Left colon (tissue), 2 donors: ENCODE results near the gene TXNRD2. TPM values are rescaled to one million over a fixed set of nuclear protein-coding genes. Genes with fewer than 3 reads are reported as not detected.
A peak's percentile ranks its signal among the peaks of the same experiment; 100 is the strongest.

Experiments
- ATAC-seq: fragments of 200-7000 bp; cut with Tn5 transposase; one replicate; pipeline ENCODE4 v1.9.1; 2020; ENCODE audit warnings: mild to moderate bottlenecking, moderate library complexity
- DNase-seq, 2 donors: peaks; one replicate each; pipeline ENCODE4 v3.0.0-alpha.2; 2020
- intact Hi-C, 2 donors: fragments of 100-400 bp; cut with DNase I in 1 of 2; cut with micrococcal nuclease in 1 of 2; formaldehyde crosslinking; loops; one replicate each; pipeline versions ENCODE4 v1.11.2 to v1.14.0; 2022; cut with DNase I, micrococcal nuclease
- total RNA-seq, 2 donors: library from RNA; stranded (reverse); fragmentation: NEBNext Ultra II Directional; extraction: Animal tissue kit (Norgen Biotek cat#: 25700); gene quantifications; one replicate each; pipeline ENCODE4 v1.2.1, GENCODE V29; 2021
- donor health status: DM: no; HTN: no; CAD: no.
- donor health status: DM: yes; HTN: yes; CAD: no.

The TXNRD2 gene
- total RNA-seq, 2 donors from 2014 or later, result 18.2 to 21.5 TPM

GRCh38 chr22:19970479-19971275 is 29.1 kb upstream of the TXNRD2 start:
- ATAC-seq (peak; percentile 69), DNase-seq (peak in 1 of 2 donors; percentile 75)
- intact Hi-C loops, result loop anchor here in 1 of 2 donors (5.0 kb wide), 1 partner anchor 37 kb away; no protein-coding TSS in a partner anchor

- intact Hi-C loops, result loop anchor here in 1 of 2 donors (5.0 kb wide), 1 partner anchor 37 kb away; no protein-coding TSS in a partner anchor
- DNase-seq (no peak), ATAC-seq (no peak)
Measured at GRCh38 chr22:19970031-19970478, 28.4 kb upstream of the TXNRD2 start.

- DNase-seq (no peak), ATAC-seq (no peak)
- intact Hi-C loops, result loop anchor here in 1 of 2 donors (10.0 kb wide), 1 partner anchor 45 kb away; the partner anchor contains the start of gene ARVCF
Measured at GRCh38 chr22:19969141-19969928, 27.7 kb upstream of the TXNRD2 start.

- ATAC-seq (no peak), DNase-seq (no peak)
- intact Hi-C loops, result loop anchor here in 1 of 2 donors (10.0 kb wide), 1 partner anchor 46 kb away; the partner anchor contains the start of gene ARVCF
Measured at GRCh38 chr22:19968450-19968891, 26.9 kb upstream of the TXNRD2 start.

GRCh38 chr22:19967850-19968449 is 26.3 kb upstream of the TXNRD2 start:
- DNase-seq (no peak), ATAC-seq (no peak)
- intact Hi-C loops, result loop anchor here in 1 of 2 donors (10.0 kb wide), 1 partner anchor 47 kb away; the partner anchor contains the start of gene ARVCF

GRCh38 chr22:19966908-19967750 is 25.5 kb upstream of the TXNRD2 start:
- no peak for DNase-seq
- intact Hi-C loops, result loop anchor here in 1 of 2 donors (10.0 kb wide), 1 partner anchor 48 kb away; the partner anchor contains the start of gene ARVCF
- no peak for ATAC-seq

- intact Hi-C loops, result loop anchor here in 1 of 2 donors (10.0 kb wide), 1 partner anchor 49 kb away; the partner anchor contains the start of gene ARVCF
- no peak for ATAC-seq
- no peak for DNase-seq
Measured at GRCh38 chr22:19965771-19966709, 24.4 kb upstream of the TXNRD2 start.

- intact Hi-C loops, result loop anchor here in 1 of 2 donors (10.0 kb wide), 1 partner anchor 50 kb away; the partner anchor contains the start of gene ARVCF
- ATAC-seq (no peak), DNase-seq (no peak)
Measured at GRCh38 chr22:19964701-19965386, 23.2 kb upstream of the TXNRD2 start.

GRCh38 chr22:19963863-19964642 is 22.4 kb upstream of the TXNRD2 start:
- DNase-seq, result no peak
- intact Hi-C loops, result loop anchor here in 1 of 2 donors (10.0 kb wide), 1 partner anchor 51 kb away; the partner anchor contains the start of gene ARVCF
- no peak for ATAC-seq

GRCh38 chr22:19962909-19963806 is 21.5 kb upstream of the TXNRD2 start:
- DNase-seq (peak; percentile 89 to 93), ATAC-seq (peak; percentile 86)
- intact Hi-C loops, result loop anchor here in 1 of 2 donors (10.0 kb wide), 1 partner anchor 52 kb away; the partner anchor contains the start of gene ARVCF

GRCh38 chr22:19962246-19962908 is 20.8 kb upstream of the TXNRD2 start:
- ATAC-seq, result peak; percentile 79
- peak; percentile 89 to 90 for DNase-seq
- intact Hi-C loops, result loop anchor here in 1 of 2 donors (10.0 kb wide), 1 partner anchor 52 kb away; the partner anchor contains the start of gene ARVCF

GRCh38 chr22:19961868-19962245 is 20.2 kb upstream of the TXNRD2 start:
- ATAC-seq, result no peak
- DNase-seq, result no peak
- intact Hi-C loops, result loop anchor here in 1 of 2 donors (10.0 kb wide), 1 partner anchor 53 kb away; the partner anchor contains the start of gene ARVCF

- intact Hi-C loops, result loop anchor here in 1 of 2 donors (10.0 kb wide), 1 partner anchor 54 kb away; the partner anchor contains the start of gene ARVCF
- no peak for ATAC-seq
- no peak for DNase-seq
Measured at GRCh38 chr22:19961201-19961580, 19.6 kb upstream of the TXNRD2 start.
